GM19395 (cell line): Measurements from ENCODE around the gene PISD.
"Not testable (repeated sequence)": the region's sequence is repeated elsewhere in the genome, so short reads cannot be mapped to it uniquely, and the experiment has no call there.

Source experiments
- ATAC-seq: cut with Tn5 transposase; IDR thresholded peaks from one replicate; pipeline ENCODE4 v1.9.1; 2021; ENCODE audit warnings: mild to moderate bottlenecking, moderate library complexity; ENCODE audit not compliant: unreplicated experiment

PISD gene

GRCh38 chr22:31611061-31611760 lies 50.8 kb downstream of the PISD start:
- no peak for ATAC-seq

DNA sequence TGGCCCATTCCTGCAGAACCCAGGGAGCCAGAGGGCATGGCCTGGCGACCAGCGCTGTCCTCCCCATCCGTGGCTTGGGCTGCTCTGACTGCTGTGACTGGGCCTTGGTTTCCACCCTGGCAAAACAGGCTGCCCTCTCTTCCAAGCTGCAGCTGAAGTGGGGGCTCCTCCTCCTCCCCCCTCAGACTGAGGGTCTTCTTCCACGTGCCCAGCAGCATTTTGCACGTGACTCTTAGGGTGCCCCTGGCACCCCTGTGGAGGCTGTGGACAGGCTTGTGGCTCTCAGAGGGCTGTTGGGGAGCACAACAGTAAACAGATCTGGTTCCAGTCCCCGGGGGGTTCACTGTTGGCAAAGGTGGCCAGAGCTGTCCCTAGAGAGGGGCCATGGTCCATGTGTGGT lies 51.4 kb downstream of the PISD start:
- ATAC-seq: no peak

DNA sequence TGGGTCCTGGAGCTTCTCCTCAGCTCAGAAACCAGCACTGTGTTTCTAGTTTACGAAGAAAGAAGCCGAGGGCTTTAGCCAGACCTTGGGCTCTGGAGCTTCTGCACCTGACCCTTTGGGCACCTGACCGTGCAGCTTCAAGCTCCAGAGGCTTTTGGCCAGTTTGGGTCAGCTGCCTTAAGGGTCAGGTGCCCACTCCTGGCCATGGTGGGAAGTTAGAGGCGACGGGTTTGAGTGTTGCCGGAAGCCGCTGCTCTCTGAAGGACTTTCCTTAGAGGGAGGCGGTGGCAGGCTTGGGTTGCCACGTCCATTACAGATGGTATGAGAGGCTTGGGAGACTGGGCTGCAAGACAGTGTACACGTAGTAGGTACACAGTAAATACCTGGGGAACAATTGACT lies 52.3 kb downstream of the PISD start:
- ATAC-seq: no peak

- ATAC-seq: no peak
Observed at GRCh38 chr22:31607696-31608095, 54.3 kb downstream of the PISD start.

DNA sequence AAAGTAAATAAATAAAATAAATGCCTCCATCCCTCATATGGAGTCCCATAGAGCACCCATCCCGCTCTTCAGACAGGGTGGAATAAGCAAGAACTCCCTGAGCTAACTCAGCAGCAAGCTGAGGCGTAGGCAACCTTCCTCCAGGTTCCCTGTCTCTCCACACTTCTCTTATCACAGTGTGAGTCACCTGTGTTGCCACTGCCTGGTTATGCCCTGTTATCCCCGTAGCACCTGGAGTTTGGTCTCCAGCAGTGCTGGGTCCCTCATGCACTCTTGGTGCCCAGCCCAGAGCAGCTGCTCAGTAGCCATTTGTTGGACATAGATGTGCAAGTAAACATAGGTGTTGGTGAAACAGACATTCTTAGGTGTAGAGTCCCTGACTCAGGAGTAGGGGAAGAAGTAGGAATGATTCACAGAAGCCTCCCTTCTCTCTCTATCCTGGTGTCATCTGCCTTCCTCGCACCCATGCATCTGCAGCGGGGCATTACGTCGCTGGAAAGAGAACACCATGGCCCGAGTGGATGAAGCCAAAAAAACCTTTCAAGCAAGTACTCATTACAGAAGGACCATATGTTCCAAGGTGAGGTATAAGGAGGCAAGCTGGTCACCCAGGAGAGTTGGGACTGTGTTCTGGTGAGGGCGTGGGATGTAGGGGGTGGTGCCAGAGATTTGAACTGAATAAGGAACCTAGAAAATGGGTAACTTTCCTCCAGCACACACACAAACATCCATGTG lies 56.0 kb downstream of the PISD start:
- ATAC-seq: no peak

GRCh38 chr22:31604746-31605705 lies 57.0 kb downstream of the PISD start:
- ATAC-seq: no peak

- ATAC-seq: no peak
Observed at GRCh38 chr22:31604137-31604705, 57.8 kb downstream of the PISD start.

GRCh38 chr22:31603574-31603973 lies 58.4 kb downstream of the PISD start:
- no peak for ATAC-seq

DNA sequence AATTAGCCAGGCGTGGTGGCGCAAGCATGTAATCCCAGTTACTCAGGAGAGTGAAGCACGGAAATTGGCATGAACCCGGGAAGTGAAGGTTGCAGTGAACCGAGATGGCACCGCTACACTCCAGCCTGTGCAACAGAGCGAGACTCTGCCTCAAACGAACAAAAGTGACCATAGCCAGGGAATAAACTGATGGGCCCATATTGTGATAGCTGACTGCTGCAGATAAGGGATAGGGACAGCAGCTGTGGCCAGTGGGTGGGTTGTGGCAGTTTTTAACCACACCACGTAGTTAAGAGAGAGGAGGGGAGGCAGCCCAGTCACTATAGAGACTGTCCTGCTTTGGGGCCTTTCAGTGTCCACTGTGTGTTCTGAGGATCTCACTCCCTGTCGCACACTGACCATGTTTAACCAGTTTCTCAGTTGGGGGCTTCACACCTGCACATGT lies 58.9 kb downstream of the PISD start:
- ATAC-seq: no peak

GRCh38 chr22:31602259-31602952 lies 59.6 kb downstream of the PISD start:
- no peak for ATAC-seq

DNA sequence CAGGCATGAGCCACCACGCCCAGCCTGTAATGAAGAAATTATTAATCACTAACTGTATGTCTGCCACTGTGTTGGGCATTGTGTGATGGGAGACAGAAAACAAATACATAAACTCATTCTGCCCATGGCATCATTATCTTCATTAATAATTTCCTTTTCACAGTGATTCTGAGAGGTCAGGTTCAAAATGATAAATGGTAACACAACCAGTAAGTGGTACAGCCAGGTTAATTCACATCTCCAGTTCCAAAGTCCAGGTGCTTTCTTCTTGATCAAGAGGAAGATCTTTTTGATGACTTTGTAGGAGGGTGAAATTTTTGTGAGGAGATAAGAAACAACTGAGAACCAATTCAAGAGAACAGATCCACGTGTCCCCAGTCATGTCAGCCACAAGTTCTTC lies 66.7 kb downstream of the PISD start:
- ATAC-seq: no peak

DNA sequence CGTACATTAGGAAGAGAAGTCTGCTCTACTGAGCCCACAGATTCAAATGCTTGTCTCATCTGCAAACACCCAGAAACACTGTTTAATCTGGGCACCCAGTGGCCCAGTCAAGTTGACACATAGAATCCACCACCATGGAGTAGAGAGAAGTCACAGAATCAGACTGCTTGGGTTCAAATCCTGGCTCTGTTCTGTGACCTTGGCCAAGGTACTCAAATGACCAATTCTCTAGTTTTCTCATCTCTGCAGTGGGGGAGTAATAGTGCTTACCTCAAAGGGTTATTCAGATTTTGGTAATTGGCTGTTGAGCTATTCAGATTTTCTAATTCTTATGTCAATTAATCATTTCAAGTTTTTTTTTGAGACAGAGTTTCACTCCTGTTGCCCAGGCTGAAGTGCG lies 71.9 kb downstream of the PISD start:
- not testable (repeated sequence) for ATAC-seq

GRCh38 chr22:31588970-31589675 lies 72.9 kb downstream of the PISD start:
- ATAC-seq: no peak

- ATAC-seq: no peak
Observed at GRCh38 chr22:31586137-31586920, 75.7 kb downstream of the PISD start.

GRCh38 chr22:31585161-31585859 lies 76.7 kb downstream of the PISD start:
- no peak for ATAC-seq

GRCh38 chr22:31584804-31585160 lies 77.2 kb downstream of the PISD start:
- no peak for ATAC-seq

DNA sequence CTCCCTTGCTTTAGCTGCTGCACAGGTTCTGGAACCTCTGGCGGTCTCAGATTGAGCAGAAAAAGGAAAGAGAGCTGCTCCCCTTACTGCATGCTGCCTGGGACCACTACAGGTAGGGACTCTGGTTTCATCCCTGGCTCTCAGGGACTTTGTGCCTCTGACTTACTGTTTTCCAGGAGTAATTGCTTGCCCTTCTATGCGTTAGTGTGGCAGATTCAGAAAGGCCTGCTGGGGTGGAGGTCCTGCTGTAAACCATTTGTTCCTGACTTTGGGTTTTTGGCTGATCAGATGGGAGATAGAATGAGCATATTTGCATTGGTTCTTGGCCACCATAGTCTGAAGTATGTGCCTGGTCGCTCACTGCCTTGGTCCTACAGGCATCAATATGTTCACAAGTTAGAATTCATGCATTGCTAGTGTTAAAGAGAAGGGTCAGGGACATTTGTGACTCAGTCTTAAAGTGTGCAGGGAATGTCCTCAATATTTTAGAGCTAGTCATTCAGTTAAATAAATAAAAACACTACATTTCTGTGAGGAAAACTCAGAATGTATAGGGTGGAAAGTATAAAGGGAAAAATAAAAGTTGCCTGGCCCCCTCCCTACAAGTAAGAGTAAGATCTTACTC lies 78.0 kb downstream of the PISD start:
- no peak for ATAC-seq

DNA sequence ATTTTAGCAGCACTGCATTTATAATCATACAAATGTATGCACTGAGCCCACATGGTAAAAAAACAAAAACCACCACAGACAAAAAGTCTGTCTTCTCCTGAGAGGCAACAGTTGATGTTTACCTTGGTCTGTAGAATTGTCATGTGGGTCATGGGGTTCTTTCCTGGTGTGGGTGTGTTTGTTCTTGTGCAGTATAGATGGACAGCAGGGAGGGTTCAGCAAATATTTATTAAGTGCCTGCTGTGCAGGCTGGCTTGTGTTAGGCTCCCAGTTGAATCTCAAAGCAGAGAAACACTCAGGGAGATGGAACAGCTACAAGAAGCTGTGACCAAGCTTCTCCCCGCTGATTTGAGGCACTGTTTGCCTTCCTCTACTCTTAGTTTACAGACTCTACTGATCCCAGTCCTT lies 82.2 kb downstream of the PISD start:
- no peak for ATAC-seq
